Kidney epithelial cell (primary cell): Measurements from ENCODE around the gene GPR179. TPM values are rescaled to one million over a fixed set of nuclear protein-coding genes. Genes with fewer than 3 reads are reported as not detected.

Experiments used
- DNase-seq: peaks from one replicate; pipeline ENCODE4 v3.0.0-alpha.2; 2010; ENCODE audit warnings: low read depth
- H3K27me3 ChIP-seq: 2 replicates; pipeline ENCODE4 v1.6.0; 2011; ENCODE audit warnings: low read length; ENCODE audit not compliant: control insufficient read depth, insufficient read depth
- H3K36me3 ChIP-seq: 2 replicates; pipeline ENCODE4 v1.5.1; 2011; ENCODE audit warnings: low read length; ENCODE audit not compliant: control insufficient read depth, insufficient read depth
- H3K4me3 ChIP-seq: 2 replicates; pipeline ENCODE4 v1.5.1; 2011; ENCODE audit warnings: low read depth, mild to moderate bottlenecking, control low read depth, low read length
- total RNA-seq: library from RNA; depleted of rRNA; stranded (reverse); fragments of >200 nt; gene quantifications from 2 replicates; pipeline ENCODE4 v1.2.3, GENCODE V29; 2015
- TF ChIP-seq, protein P1 (sequence below): IDR thresholded peaks from 2 replicates; pipeline ENCODE4 v1.5.1; 2011; ENCODE audit warnings: mild to moderate bottlenecking, moderate library complexity, low read length, control low read depth, inconsistent platforms; ENCODE audit not compliant: insufficient read depth, poor library complexity, severe bottlenecking

Gene GPR179
- total RNA-seq, 1 donor from 2014 or later, result 0.04 TPM

- DNase-seq, result no peak
- TF ChIP-seq, protein P1, sequence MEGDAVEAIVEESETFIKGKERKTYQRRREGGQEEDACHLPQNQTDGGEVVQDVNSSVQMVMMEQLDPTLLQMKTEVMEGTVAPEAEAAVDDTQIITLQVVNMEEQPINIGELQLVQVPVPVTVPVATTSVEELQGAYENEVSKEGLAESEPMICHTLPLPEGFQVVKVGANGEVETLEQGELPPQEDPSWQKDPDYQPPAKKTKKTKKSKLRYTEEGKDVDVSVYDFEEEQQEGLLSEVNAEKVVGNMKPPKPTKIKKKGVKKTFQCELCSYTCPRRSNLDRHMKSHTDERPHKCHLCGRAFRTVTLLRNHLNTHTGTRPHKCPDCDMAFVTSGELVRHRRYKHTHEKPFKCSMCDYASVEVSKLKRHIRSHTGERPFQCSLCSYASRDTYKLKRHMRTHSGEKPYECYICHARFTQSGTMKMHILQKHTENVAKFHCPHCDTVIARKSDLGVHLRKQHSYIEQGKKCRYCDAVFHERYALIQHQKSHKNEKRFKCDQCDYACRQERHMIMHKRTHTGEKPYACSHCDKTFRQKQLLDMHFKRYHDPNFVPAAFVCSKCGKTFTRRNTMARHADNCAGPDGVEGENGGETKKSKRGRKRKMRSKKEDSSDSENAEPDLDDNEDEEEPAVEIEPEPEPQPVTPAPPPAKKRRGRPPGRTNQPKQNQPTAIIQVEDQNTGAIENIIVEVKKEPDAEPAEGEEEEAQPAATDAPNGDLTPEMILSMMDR, result no peak
- Histone ChIP-seq H3K4me3 (no peak overlapping the region), H3K27me3 (no peaks in the 10 kb centered on the region), H3K36me3 (no peaks in the 10 kb centered on the region)
Observed at GRCh38 chr17:38350035-38350434, 6.3 kb upstream of the GPR179 start.

- TF ChIP-seq, protein P1, result peak; percentile 97
- peak; percentile 39 for DNase-seq
- no peaks in the 10 kb centered on the region for H3K36me3 ChIP-seq
- H3K4me3 ChIP-seq, result no peak overlapping the region
- H3K27me3 ChIP-seq, result peaks cover 3% of the 10 kb centered on the region
Observed at GRCh38 chr17:38349097-38349730, 5.5 kb upstream of the GPR179 start.

GRCh38 chr17:38345743-38346142, 2.0 kb upstream of the GPR179 start:
- Histone ChIP-seq H3K36me3 (no peaks in the 10 kb centered on the region), H3K4me3 (no peak overlapping the region), H3K27me3 (peaks cover 18% of the 10 kb centered on the region)
- TF ChIP-seq, protein P1, result no peak
- no peak for DNase-seq

DNA sequence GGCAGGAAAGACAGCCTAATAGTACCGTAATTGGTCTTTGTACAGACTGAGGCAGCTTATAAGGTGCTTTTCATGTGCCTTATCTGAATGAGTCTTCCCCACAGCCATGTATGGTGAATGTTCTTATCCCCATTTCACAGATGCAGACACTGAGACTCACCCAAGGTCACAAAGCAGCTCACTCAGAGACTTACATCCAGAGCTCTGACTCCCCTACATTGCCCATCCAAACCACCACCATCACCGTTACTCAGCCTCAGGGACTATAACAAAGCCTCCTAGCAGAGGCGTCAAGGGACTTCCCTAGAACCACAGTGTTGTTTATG, 627 bp upstream of the GPR179 start:
- H3K4me3 ChIP-seq, result no peak overlapping the region
- peaks cover 18% of the 10 kb centered on the region for H3K27me3 ChIP-seq
- H3K36me3 ChIP-seq, result no peaks in the 10 kb centered on the region
- TF ChIP-seq, protein P1, result no peak
- no peak for DNase-seq

DNA sequence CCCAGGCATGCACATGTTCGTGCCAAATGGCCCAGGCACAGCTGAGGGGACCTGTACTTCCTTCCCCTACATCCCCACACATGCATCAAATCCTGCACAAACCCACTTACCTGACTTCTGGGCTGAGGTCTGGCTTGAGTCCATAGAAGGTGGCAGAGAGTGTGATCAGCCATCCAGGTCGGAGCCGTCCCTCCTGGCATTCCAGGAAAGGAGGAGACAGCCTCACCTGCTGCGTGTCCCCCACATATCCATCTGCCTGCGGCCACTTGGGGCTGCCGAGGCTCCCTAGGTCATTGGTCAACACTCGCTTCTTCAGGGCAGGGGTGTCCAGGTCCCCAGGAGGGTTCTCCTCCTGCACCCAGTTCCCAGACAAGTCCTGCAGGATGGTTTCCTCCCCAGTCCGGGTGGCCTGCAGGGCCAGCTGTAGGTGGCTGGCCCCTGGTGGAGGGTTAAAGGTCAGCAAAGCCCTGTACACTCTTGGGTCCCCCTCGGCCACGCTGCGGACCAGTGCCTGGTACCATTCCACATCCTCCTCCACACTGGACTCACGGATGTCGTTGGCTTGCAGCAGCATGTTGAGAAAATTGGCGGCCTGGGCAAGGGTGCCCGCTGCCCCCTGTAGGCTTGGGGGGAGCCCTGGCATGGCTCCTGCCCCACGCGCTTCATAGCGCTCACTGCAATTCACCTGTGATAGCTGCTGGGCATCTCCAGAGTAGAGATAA, 709 bp downstream of the GPR179 start:
- no peak overlapping the region for H3K4me3 ChIP-seq
- no peaks in the 10 kb centered on the region for H3K36me3 ChIP-seq
- peaks cover 20% of the 10 kb centered on the region for H3K27me3 ChIP-seq
- no peak for DNase-seq
- TF ChIP-seq, protein P1, result no peak
